HCT116 (cell line): ENCODE data around the gene ADGRA3. TPM values are rescaled to one million over a fixed set of nuclear protein-coding genes. Genes with fewer than 3 reads are reported as not detected.

Experiments
- ATAC-seq: fragments of 200-7000 bp; cut with Tn5 transposase; 2 replicates; pipeline ENCODE4 v1.9.1; 2020; ENCODE audit warnings: mild to moderate bottlenecking, moderate library complexity
- BruUV-seq: library from RNA; stranded (reverse); fragments of 400-500 nt; replicated peaks from 2 replicates; lab custom pipeline; 2021; lab: Mats Ljungman, UMichigan
- CTCF ChIA-PET: fragments of 300-600 bp; sonication (Branson Sonifier 250); formaldehyde crosslinking; loops from one replicate; lab custom pipeline; 2021; ENCODE audit warnings: antibody characterized with exemption; lab: Charles Lee
- POLR2A ChIA-PET: fragments of 300-600, 350-600 bp; sonication (Branson Sonifier 250); formaldehyde crosslinking; loops from one replicate; lab custom pipeline; 2021; ENCODE audit warnings: antibody characterized with exemption; lab: Charles Lee
- RAD21 ChIA-PET, 2 experiments: fragments of 300-600 bp; sonication (Branson Sonifier 250); formaldehyde crosslinking; loops; one replicate each; lab custom pipeline; 2023; ENCODE audit warnings: low total read pairs in 2 of 2; ENCODE audit not compliant: uncharacterized antibody in 2 of 2, unreplicated experiment in 2 of 2, low non-redundant PET in 1 of 2; lab: Charles Lee
- DNase-seq: peaks from one replicate; pipeline ENCODE4 v3.0.0-alpha.2; 2010; ENCODE audit warnings: low read depth, low spot score
- H2AFZ ChIP-seq: fragments of 200-600 bp; shearing (Covaris generic), sonication (generic); 2 replicates; pipeline ENCODE4 v1.6.1; 2017; ENCODE audit warnings: low read depth, mixed run types, mixed read lengths, antibody characterized with exemption, low read length; ENCODE audit not compliant: poor library complexity, severe bottlenecking
- H3K27ac ChIP-seq: 2 replicates; pipeline ENCODE4 v1.5.1; 2012; ENCODE audit warnings: low read depth, low read length
- H3K27me3 ChIP-seq: fragments of 200-600 bp; sonication (generic); 2 replicates; pipeline ENCODE4 v1.6.1; 2016; ENCODE audit warnings: mixed run types, low read length, mixed read lengths; ENCODE audit not compliant: insufficient read depth
- H3K36me3 ChIP-seq, 2 experiments: fragments of 200-500 bp in 1 of 2; fragments of 200-600 bp in 1 of 2; sonication (Bioruptor generic) in 1 of 2; sonication (generic) in 1 of 2; 2 replicates each; pipeline versions ENCODE4 v1.5.1 to v1.6.1; 2014 to 2016; ENCODE audit warnings: low read length in 2 of 2, inconsistent platforms in 1 of 2, mixed read lengths in 1 of 2, mixed run types in 1 of 2; ENCODE audit not compliant: insufficient read depth in 2 of 2, control insufficient read depth in 1 of 2
- H3K4me1 ChIP-seq, 2 experiments: fragments of 200-600 bp in 1 of 2; sonication (generic) in 1 of 2; 2 replicates each; pipeline versions ENCODE4 v1.5.1 to v1.6.1; 2012 to 2017; ENCODE audit warnings: low read length in 2 of 2, inconsistent platforms in 1 of 2, mild to moderate bottlenecking in 1 of 2, mixed read lengths in 1 of 2, mixed run types in 1 of 2, moderate library complexity in 1 of 2; ENCODE audit not compliant: insufficient read depth in 2 of 2, control insufficient read depth in 1 of 2
- H3K4me2 ChIP-seq: fragments of 200-600 bp; sonication (generic); 2 replicates; pipeline ENCODE4 v1.6.1; 2017; ENCODE audit warnings: mixed run types, low read length, mixed read lengths
- H3K4me3 ChIP-seq, 2 experiments: fragments of 200-600 bp in 1 of 2; sonication (generic) in 1 of 2; replicated peaks in 1 of 2; 2 replicates each; pipeline ENCODE4 v1.5.1; 2011 to 2016; ENCODE audit warnings: low read length in 2 of 2, control low read depth in 1 of 2, low read depth in 1 of 2, mild to moderate bottlenecking in 1 of 2, mixed read lengths in 1 of 2, mixed run types in 1 of 2
- H3K79me2 ChIP-seq: fragments of 200-600 bp; sonication (generic); 2 replicates; pipeline ENCODE4 v1.6.1; 2017; ENCODE audit warnings: mild to moderate bottlenecking, mixed run types, low read length, moderate library complexity, mixed read lengths; ENCODE audit not compliant: insufficient read depth
- H3K9ac ChIP-seq: fragments of 200-600 bp; sonication (generic); 2 replicates; pipeline ENCODE4 v1.6.1; 2016; ENCODE audit warnings: low read length, mixed read lengths
- H3K9me2 ChIP-seq: fragments of 200-600 bp; sonication (generic), shearing (Covaris generic); 2 replicates; pipeline ENCODE4 v1.6.1; 2017; ENCODE audit warnings: mixed run types, mild to moderate bottlenecking, moderate library complexity; ENCODE audit not compliant: insufficient read depth
- H3K9me3 ChIP-seq, 2 experiments: fragments of 200-500 bp in 1 of 2; fragments of 200-600 bp in 1 of 2; sonication (Bioruptor generic) in 1 of 2; sonication (generic) in 1 of 2; 2 replicates each; pipeline ENCODE4 v1.6.1; 2014 to 2017; ENCODE audit warnings: low read length in 2 of 2, mixed read lengths in 2 of 2, inconsistent platforms in 1 of 2, low read depth in 1 of 2, mild to moderate bottlenecking in 1 of 2, mixed run types in 1 of 2, moderate library complexity in 1 of 2; ENCODE audit not compliant: control insufficient read depth in 1 of 2, insufficient read depth in 1 of 2
- H4K20me1 ChIP-seq: fragments of 200-600 bp; sonication (generic), shearing (Covaris generic); 2 replicates; pipeline ENCODE4 v1.6.1; 2017; ENCODE audit warnings: mixed run types, mild to moderate bottlenecking, moderate library complexity; ENCODE audit not compliant: insufficient read depth
- ATF3 ChIP-seq: IDR thresholded peaks from 2 replicates; pipeline ENCODE4 v1.6.1; 2012
- CBX3 ChIP-seq: IDR thresholded peaks from 2 replicates; pipeline ENCODE4 v1.6.1; 2012; ENCODE audit warnings: low read depth
- EGR1 ChIP-seq: IDR thresholded peaks from 2 replicates; pipeline ENCODE4 v1.6.1; 2012; ENCODE audit warnings: low read depth
- ELF1 ChIP-seq: IDR thresholded peaks from 2 replicates; pipeline ENCODE4 v1.6.1; 2012; ENCODE audit warnings: low read depth, borderline replicate concordance
- EZH2 ChIP-seq: fragments of 200-600 bp; sonication (generic); IDR thresholded peaks from 2 replicates; pipeline ENCODE4 v1.6.1; 2017; ENCODE audit warnings: antibody characterized with exemption, mixed run types
- FOSL1 ChIP-seq: IDR thresholded peaks from 2 replicates; pipeline ENCODE4 v1.6.1; 2012; ENCODE audit warnings: low read depth
- JUND ChIP-seq: IDR thresholded peaks from 2 replicates; pipeline ENCODE4 v1.6.1; 2012
- POLR2A ChIP-seq: IDR thresholded peaks from 2 replicates; pipeline ENCODE4 v1.7.0; 2011; ENCODE audit warnings: borderline replicate concordance; ENCODE audit not compliant: insufficient read depth, insufficient read length; ENCODE audit errors: extremely low read depth
- POLR2AphosphoS5 ChIP-seq: IDR thresholded peaks from 2 replicates; pipeline ENCODE4 v1.6.1; 2011; ENCODE audit warnings: mild to moderate bottlenecking, low read depth, low read length, moderate library complexity
- REST ChIP-seq: IDR thresholded peaks from 2 replicates; pipeline ENCODE4 v1.6.1; 2012; ENCODE audit warnings: low read depth
- SIN3A ChIP-seq: IDR thresholded peaks from 2 replicates; pipeline ENCODE4 v1.6.1; 2012; ENCODE audit warnings: low read depth
- SP1 ChIP-seq: IDR thresholded peaks from 2 replicates; pipeline ENCODE4 v1.6.1; 2012; ENCODE audit warnings: low read depth
- YY1 ChIP-seq: IDR thresholded peaks from 2 replicates; pipeline ENCODE4 v1.6.1; 2011; ENCODE audit warnings: low read length, low read depth, moderate library complexity, mild to moderate bottlenecking; ENCODE audit not compliant: insufficient replicate concordance; ENCODE audit errors: extremely low read depth
- ZBTB33 ChIP-seq: IDR thresholded peaks from 2 replicates; pipeline ENCODE4 v1.6.1; 2011; ENCODE audit warnings: mild to moderate bottlenecking, low read length, moderate library complexity; ENCODE audit not compliant: insufficient replicate concordance; ENCODE audit errors: extremely low read depth
- ZFX ChIP-seq: fragments of 450-650 bp; IDR thresholded peaks from 2 replicates; pipeline ENCODE4 v1.6.1; 2017
- ZNF274 ChIP-seq: fragments of 200-500 bp; sonication (Bioruptor generic); IDR thresholded peaks from 2 replicates; pipeline ENCODE4 v1.6.1; 2014; ENCODE audit warnings: mild to moderate bottlenecking, low read depth, low read length, inconsistent platforms
- intact Hi-C: fragments of 100-400 bp; cut with micrococcal nuclease; formaldehyde crosslinking; loops from 2 replicates; pipeline ENCODE4 v1.10.0; 2022
- total RNA-seq: library from RNA; stranded (reverse); gene quantifications from one replicate; pipeline ENCODE4 v1.2.1, GENCODE V29; 2021; ENCODE audit not compliant: unreplicated experiment

ADGRA3 gene
- total RNA-seq, 1 experiment from 2014 or later = 43.0 TPM

- H3K4me1 ChIP-seq = no peaks in the 10 kb centered on the region
- H3K4me3 ChIP-seq = no peak overlapping the region
- CTCF ChIA-PET = no interaction called here
- POLR2A ChIA-PET = no interaction called here
- DNase-seq (no peak), ATAC-seq (no peak)
- H2AFZ ChIP-seq = no peak overlapping the region
- H3K9ac ChIP-seq = no peak overlapping the region
- TF ChIP-seq POLR2AphosphoS5 = no peak
- TF ChIP-seq SP1 = no peak
- TF ChIP-seq YY1 = no peak
- TF ChIP-seq POLR2A = no peak
- no peak for TF ChIP-seq ATF3
- no peaks in the 10 kb centered on the region for H3K9me3 ChIP-seq
- H3K27me3 ChIP-seq = no peaks in the 10 kb centered on the region
- H4K20me1 ChIP-seq = 0 out of 2 replicates have a peak, but pooled peaks cover 3% of the 10 kb centered on the region
- H3K27ac ChIP-seq = no peak overlapping the region
- intact Hi-C loops = no loop called here
- H3K9me2 ChIP-seq = no peaks in the 10 kb centered on the region
- 0 out of 4 replicates have a peak, but pooled peaks cover 0 to 6% of the 10 kb centered on the region in 2 experiments for H3K36me3 ChIP-seq
- RAD21 ChIA-PET = no interaction called here
- no peaks in the 10 kb centered on the region for H3K79me2 ChIP-seq
- BruUV-seq = no TSS peak
- no peak overlapping the region for H3K4me2 ChIP-seq
These were observed 98.5 kb downstream of the ADGRA3 start for GRCh38 chr4:22417408-22417807.

GRCh38 chr4:22416403-22416802 is 99.5 kb downstream of the ADGRA3 start:
- H3K27me3 ChIP-seq = no peaks in the 10 kb centered on the region
- H3K9ac ChIP-seq = no peak overlapping the region
- H2AFZ ChIP-seq = no peak overlapping the region
- ATAC-seq (no peak), DNase-seq (no peak)
- H3K9me2 ChIP-seq = no peaks in the 10 kb centered on the region
- no peaks in the 10 kb centered on the region for H3K4me1 ChIP-seq
- POLR2A ChIA-PET = no interaction called here
- BruUV-seq = no TSS peak
- H3K9me3 ChIP-seq = no peaks in the 10 kb centered on the region
- intact Hi-C loops = no loop called here
- H3K27ac ChIP-seq = no peak overlapping the region
- H3K4me3 ChIP-seq = no peak overlapping the region
- RAD21 ChIA-PET = no interaction called here
- CTCF ChIA-PET = no interaction called here
- 0 out of 4 replicates have a peak, but pooled peaks cover 0 to 6% of the 10 kb centered on the region in 2 experiments for H3K36me3 ChIP-seq
- H3K79me2 ChIP-seq = no peaks in the 10 kb centered on the region
- H4K20me1 ChIP-seq = 0 out of 2 replicates have a peak, but pooled peaks cover 3% of the 10 kb centered on the region
- no peak overlapping the region for H3K4me2 ChIP-seq
- no peak for TF ChIP-seq ZFX
- no peak for TF ChIP-seq JUND
- no peak for TF ChIP-seq ZNF274
- no peak for TF ChIP-seq SIN3A
- no peak for TF ChIP-seq REST
- TF ChIP-seq POLR2AphosphoS5 = no peak
- TF ChIP-seq ELF1 = no peak
- no peak for TF ChIP-seq EZH2
- no peak for TF ChIP-seq YY1
- TF ChIP-seq EGR1 = no peak
- TF ChIP-seq CBX3 = no peak
- TF ChIP-seq ZBTB33 = no peak
- no peak for TF ChIP-seq FOSL1
